Activated CD8-positive, alpha-beta memory T cell treated with anti-CD3 and anti-CD28 coated beads, Interleukin-2, amount 10 ng/mL, durations not matched to agents 7 days and 5 days (primary cell): ENCODE results near the gene LY6G6F. TPM values are rescaled to one million over a fixed set of nuclear protein-coding genes. Genes with fewer than 3 reads are reported as not detected.

Experiments
- ATAC-seq: fragments of 150-1000 bp; cut with Tn5 transposase; one replicate; pipeline ENCODE4 v1.10.0; 2021; ENCODE audit warnings: moderate library complexity
- CTCF ChIA-PET: fragments of 350-600 bp; sonication (Branson Sonifier 250); formaldehyde crosslinking; loops from one replicate; lab custom pipeline; 2021; ENCODE audit warnings: antibody characterized with exemption; lab: Charles Lee
- DNase-seq: peaks from one replicate; pipeline ENCODE4 v3.0.0-alpha.2; 2020
- H3K27ac Mint-ChIP-seq: one replicate; pipeline ENCODE4 v1.8.0; 2021; ENCODE audit warnings: mild to moderate bottlenecking, mixed read lengths
- H3K27me3 Mint-ChIP-seq: one replicate; pipeline ENCODE4 v1.8.0; 2021; ENCODE audit warnings: mixed read lengths
- H3K36me3 Mint-ChIP-seq: one replicate; pipeline ENCODE4 v1.8.0; 2021; ENCODE audit warnings: mild to moderate bottlenecking, mixed read lengths
- H3K4me1 Mint-ChIP-seq: one replicate; pipeline ENCODE4 v1.8.0; 2021; ENCODE audit warnings: mixed read lengths
- H3K4me3 Mint-ChIP-seq: one replicate; pipeline ENCODE4 v1.8.0; 2021; ENCODE audit warnings: mild to moderate bottlenecking, moderate library complexity, mixed read lengths
- H3K9me3 Mint-ChIP-seq: one replicate; pipeline ENCODE4 v1.8.0; 2022; ENCODE audit warnings: low read depth, mixed read lengths
- total RNA-seq, 2 experiments: library from RNA; stranded (reverse); gene quantifications; one replicate each; pipeline ENCODE4 v1.2.3, GENCODE V29; 2021

Gene LY6G6F
- total RNA-seq, 2 experiments from 2014 or later = not detected

DNA sequence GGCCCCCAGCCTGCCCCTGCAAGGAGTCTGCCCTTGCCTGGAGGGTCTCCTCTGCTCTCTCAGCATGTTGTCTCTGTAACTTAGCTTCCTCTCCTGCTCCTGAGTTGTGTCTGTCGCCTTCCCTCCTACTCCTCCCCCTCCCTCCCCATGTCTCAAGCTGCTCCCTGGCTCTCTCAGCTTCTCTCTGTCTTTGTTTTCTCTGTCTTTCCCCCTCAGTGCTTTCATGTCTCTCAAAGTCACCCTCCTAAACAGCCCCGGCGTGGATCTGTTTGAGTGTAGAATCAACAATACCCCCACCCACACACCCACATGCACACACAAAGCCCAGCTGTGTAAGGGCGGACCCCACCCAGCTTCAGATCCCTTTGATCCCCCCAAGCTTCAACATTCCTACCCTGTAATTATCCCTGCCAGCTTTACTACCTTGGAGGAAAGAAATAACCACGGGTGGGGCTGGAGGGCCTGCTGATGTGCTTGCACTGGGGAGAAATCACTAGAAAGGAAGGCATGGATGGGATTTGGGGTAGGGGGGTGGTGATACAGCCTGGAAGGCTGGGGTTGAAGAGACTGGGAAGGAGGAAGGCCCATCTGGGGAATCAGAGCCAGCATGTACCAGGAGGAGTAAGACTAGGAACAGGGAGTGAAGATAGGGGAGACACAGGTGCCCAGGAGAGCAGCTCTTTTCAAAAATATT, 7.5 kb downstream of the LY6G6F start:
- no peak overlapping the region for H3K4me3 Mint-ChIP-seq
- ATAC-seq = no peak
- no peak for DNase-seq
- CTCF ChIA-PET = interaction anchor here (0.9 to 1.4 kb wide), 6 partner anchors 9 to 108 kb away, joined by 3 to 4 read pairs (median 4); partner anchors contain the start of genes ABHD16A, MPIG6B and MSH5
- H3K9me3 Mint-ChIP-seq = no peaks in the 10 kb centered on the region
- H3K27me3 Mint-ChIP-seq = peaks cover 7% of the 10 kb centered on the region
- H3K4me1 Mint-ChIP-seq = peaks cover 16% of the 10 kb centered on the region
- no peaks in the 10 kb centered on the region for H3K36me3 Mint-ChIP-seq
- H3K27ac Mint-ChIP-seq = no peak overlapping the region

GRCh38 chr6:31715022-31715958, 8.6 kb downstream of the LY6G6F start, which contains the start of gene LY6G6D:
LY6G6D (plus strand) TSS chr6:31715348; CDS start chr6:31715356, 8 bp downstream.
- DNase-seq (no peak), ATAC-seq (no peak)
- Mint-ChIP-seq H3K36me3 (no peaks in the 10 kb centered on the region), H3K27me3 (peaks cover 9% of the 10 kb centered on the region), H3K9me3 (no peaks in the 10 kb centered on the region), H3K4me1 (peaks cover 14% of the 10 kb centered on the region), H3K4me3 (no peak within 1 kb of the TSS), H3K27ac (no peak within 1 kb of the TSS)
- CTCF ChIA-PET = interaction anchor here (0.9 to 1.4 kb wide), 5 partner anchors 8 to 107 kb away, joined by 3 to 4 read pairs (median 3); partner anchors contain the start of genes MPIG6B and MSH5

DNA sequence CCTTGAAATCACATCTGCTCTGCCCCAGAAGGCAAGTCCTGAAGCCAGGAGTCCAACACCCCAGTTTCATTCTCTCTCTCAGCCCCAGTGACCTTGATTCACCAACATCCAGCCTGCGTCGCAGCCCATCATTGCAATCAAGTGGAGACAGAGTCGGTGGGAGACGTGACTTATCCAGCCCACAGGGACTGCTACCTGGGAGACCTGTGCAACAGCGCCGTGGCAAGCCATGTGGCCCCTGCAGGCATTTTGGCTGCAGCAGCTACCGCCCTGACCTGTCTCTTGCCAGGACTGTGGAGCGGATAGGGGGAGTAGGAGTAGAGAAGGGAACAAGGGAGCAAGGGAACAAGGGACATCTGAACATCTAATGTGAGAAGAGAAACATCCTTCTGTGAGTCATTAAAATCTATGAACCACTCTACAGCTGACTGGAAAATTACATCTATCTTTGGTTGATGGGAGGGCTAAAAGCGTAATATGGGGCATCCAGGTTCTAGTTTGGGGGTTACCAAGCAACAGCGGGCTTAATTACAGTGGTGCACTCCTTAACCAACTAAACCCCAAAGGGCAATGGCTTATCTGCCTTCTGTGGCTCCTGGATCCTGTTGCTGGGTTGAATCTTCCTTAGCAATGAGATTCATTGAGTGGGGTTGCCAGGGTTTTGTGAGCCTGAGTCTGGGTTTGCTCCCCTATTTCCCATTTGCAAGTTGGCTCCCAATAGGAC, 11.0 kb downstream of the LY6G6F start:
- Mint-ChIP-seq H3K36me3 (no peaks in the 10 kb centered on the region), H3K4me1 (peaks cover 3% of the 10 kb centered on the region), H3K27ac (no peak overlapping the region), H3K27me3 (peaks cover 10% of the 10 kb centered on the region), H3K4me3 (no peak overlapping the region), H3K9me3 (no peaks in the 10 kb centered on the region)
- CTCF ChIA-PET = interaction anchor here (1.5 kb wide), 2 partner anchors 10 to 113 kb away, joined by 3 read pairs; no protein-coding TSS in a partner anchor
- no peak for DNase-seq
- no peak for ATAC-seq

- no peak for ATAC-seq
- peaks cover 8% of the 10 kb centered on the region for H3K27me3 Mint-ChIP-seq
- DNase-seq = no peak
- H3K4me1 Mint-ChIP-seq = peaks cover 5% of the 10 kb centered on the region
- CTCF ChIA-PET = interaction anchor here (1.5 kb wide), 1 partner anchor 9 kb away, joined by 3 read pairs; no protein-coding TSS in a partner anchor
- no peak overlapping the region for H3K4me3 Mint-ChIP-seq
- H3K36me3 Mint-ChIP-seq = no peaks in the 10 kb centered on the region
- H3K27ac Mint-ChIP-seq = no peak overlapping the region
- H3K9me3 Mint-ChIP-seq = no peaks in the 10 kb centered on the region
Observed at GRCh38 chr6:31718265-31718664, 11.6 kb downstream of the LY6G6F start.

DNA sequence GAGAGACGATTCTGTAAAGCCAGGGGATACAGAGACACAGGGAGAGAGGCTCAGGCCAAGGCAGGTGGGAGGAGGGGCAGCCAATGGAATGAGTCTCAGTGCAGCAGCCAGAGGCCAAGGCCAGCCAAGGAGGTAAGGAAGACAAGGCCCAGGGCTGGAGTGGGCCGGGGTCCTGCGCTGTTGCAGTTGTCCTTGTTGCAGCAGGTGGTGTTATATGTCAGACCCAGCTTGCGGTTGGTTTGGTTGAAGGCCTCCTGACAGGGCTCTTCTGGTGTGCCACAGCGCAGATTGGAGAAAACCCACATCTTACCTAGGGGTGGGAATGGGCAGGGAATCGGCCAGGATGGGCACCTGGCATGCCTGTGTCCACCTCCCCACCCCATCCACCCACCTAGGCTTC, 12.3 kb downstream of the LY6G6F start:
- Mint-ChIP-seq H3K4me3 (no peak overlapping the region), H3K27me3 (peaks cover 7% of the 10 kb centered on the region), H3K4me1 (peaks cover 9% of the 10 kb centered on the region), H3K27ac (no peak overlapping the region), H3K36me3 (no peaks in the 10 kb centered on the region), H3K9me3 (no peaks in the 10 kb centered on the region)
- no peak for ATAC-seq
- no peak for DNase-seq
- CTCF ChIA-PET = interaction anchor here (1.0 to 1.5 kb wide), 2 partner anchors 8 to 51 kb away, joined by 3 read pairs; no protein-coding TSS in a partner anchor

GRCh38 chr6:31720196-31720770, 13.6 kb downstream of the LY6G6F start:
- DNase-seq (no peak), ATAC-seq (no peak)
- Mint-ChIP-seq H3K27ac (no peak overlapping the region), H3K9me3 (no peaks in the 10 kb centered on the region), H3K4me3 (no peak overlapping the region), H3K4me1 (peaks cover 13% of the 10 kb centered on the region), H3K36me3 (no peaks in the 10 kb centered on the region), H3K27me3 (peaks cover 3% of the 10 kb centered on the region)
- CTCF ChIA-PET = interaction anchor here (0.9 kb wide), 1 partner anchor 71 kb away, joined by 3 read pairs; no protein-coding TSS in a partner anchor

- CTCF ChIA-PET = interaction anchor here (2.2 kb wide), 1 partner anchor 17 kb away, joined by 8 read pairs; no protein-coding TSS in a partner anchor
- no peak for ATAC-seq
- no peak within 1 kb of the TSS for H3K4me3 Mint-ChIP-seq
Observed at GRCh38 chr6:31721351-31722020, 14.8 kb downstream of the LY6G6F start, which contains the start of gene LY6G6C. LY6G6C (minus strand) TSS chr6:31721746; CDS start chr6:31721679, 67 bp downstream.

GRCh38 chr6:31722173-31722572, 15.5 kb downstream of the LY6G6F start:
- DNase-seq (no peak), ATAC-seq (no peak)
- Mint-ChIP-seq H3K36me3 (peaks cover 5% of the 10 kb centered on the region), H3K27me3 (peaks cover 3% of the 10 kb centered on the region), H3K27ac (no peak overlapping the region), H3K9me3 (no peaks in the 10 kb centered on the region), H3K4me1 (peaks cover 29% of the 10 kb centered on the region), H3K4me3 (no peak overlapping the region)
- CTCF ChIA-PET = interaction anchor here (2.2 to 2.3 kb wide), 3 partner anchors 16 to 69 kb away, joined by 6 to 8 read pairs (median 7); no protein-coding TSS in a partner anchor

More at GRCh38 chr6:31721351-31722020, 14.8 kb downstream of the LY6G6F start, which contains the start of gene LY6G6C:
- peaks cover 23% of the 10 kb centered on the region for H3K4me1 Mint-ChIP-seq
- H3K27ac Mint-ChIP-seq = no peak within 1 kb of the TSS
- H3K9me3 Mint-ChIP-seq = no peaks in the 10 kb centered on the region
- H3K27me3 Mint-ChIP-seq = peaks cover 3% of the 10 kb centered on the region
- no peak for DNase-seq
- no peaks in the 10 kb centered on the region for H3K36me3 Mint-ChIP-seq

GRCh38 chr6:31723245-31723979, 16.7 kb downstream of the LY6G6F start, which contains the start of gene MPIG6B:
MPIG6B (plus strand) TSS chr6:31723373; CDS start chr6:31723384, 11 bp downstream.
- Mint-ChIP-seq H3K27ac (peak within 1 kb of the TSS; percentile 39), H3K36me3 (peaks cover 7% of the 10 kb centered on the region), H3K4me1 (peaks cover 37% of the 10 kb centered on the region), H3K4me3 (no peak within 1 kb of the TSS), H3K27me3 (peaks cover 3% of the 10 kb centered on the region), H3K9me3 (no peaks in the 10 kb centered on the region)
- ATAC-seq = peak; percentile 28
- CTCF ChIA-PET = interaction anchor here (0.5 to 2.3 kb wide), 10 partner anchors 9 to 107 kb away, joined by 3 to 8 read pairs (median 4); partner anchors contain the start of gene LY6G6D
- peak; percentile 44 for DNase-seq

GRCh38 chr6:31723980-31724691, 17.5 kb downstream of the LY6G6F start:
- no peak overlapping the region for H3K4me3 Mint-ChIP-seq
- no peaks in the 10 kb centered on the region for H3K9me3 Mint-ChIP-seq
- H3K27ac Mint-ChIP-seq = no peak overlapping the region
- H3K27me3 Mint-ChIP-seq = peaks cover 3% of the 10 kb centered on the region
- CTCF ChIA-PET = interaction anchor here (0.5 to 2.3 kb wide), 10 partner anchors 9 to 75 kb away, joined by 3 to 7 read pairs (median 4); partner anchors contain the start of gene LY6G6D
- H3K4me1 Mint-ChIP-seq = peaks cover 40% of the 10 kb centered on the region
- ATAC-seq (no peak), DNase-seq (no peak)
- H3K36me3 Mint-ChIP-seq = peaks cover 7% of the 10 kb centered on the region
